CD4-positive, alpha-beta T cell treated with Interleukin-15 for 4 hours (primary cell): Measurements from ENCODE around the gene MEGF11.

ENCODE experiments used
- DNase-seq: peaks from one replicate; pipeline ENCODE4 v3.0.0-alpha.2; 2020; ENCODE audit warnings: low spot score

MEGF11 gene

DNA sequence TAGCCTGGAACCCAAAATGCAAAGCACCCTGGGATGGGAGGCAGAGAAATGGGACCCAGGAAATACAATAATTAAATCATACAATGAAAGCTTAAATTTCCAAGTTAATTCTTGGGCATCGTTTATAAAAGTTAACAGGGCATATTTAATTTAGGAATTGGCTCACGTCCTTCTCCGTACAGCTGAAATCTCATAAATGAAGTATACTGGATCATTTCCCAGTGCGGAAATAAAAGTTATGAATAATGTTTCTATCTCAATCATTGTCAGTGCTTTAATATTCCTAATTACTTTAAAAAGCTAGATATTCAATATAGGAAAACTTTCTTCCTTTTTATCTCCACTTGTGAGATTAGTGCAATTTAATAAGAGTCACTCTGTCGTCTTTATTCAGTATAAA, 164.0 kb downstream of the MEGF11 start:
- DNase-seq, result no peak

DNA sequence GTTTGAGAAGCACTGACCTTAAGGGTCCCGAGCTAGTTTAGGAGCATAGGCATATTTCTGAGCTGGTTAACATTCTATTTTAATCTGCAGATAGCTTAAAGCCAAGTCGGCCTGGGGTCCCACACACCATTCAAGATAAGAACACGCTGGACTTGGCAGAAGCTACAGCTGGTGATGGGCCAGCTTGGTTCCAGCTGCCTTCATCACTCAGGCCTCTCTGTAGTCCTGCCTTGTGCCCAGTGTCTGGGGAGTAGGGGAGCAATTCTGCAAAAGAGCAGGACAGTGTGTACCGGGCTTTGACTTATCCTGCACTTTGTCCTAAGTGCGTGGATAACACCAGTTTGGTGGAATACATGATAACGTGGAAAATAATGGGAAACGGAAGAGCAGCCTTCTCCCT, 164.5 kb downstream of the MEGF11 start:
- no peak for DNase-seq

DNA sequence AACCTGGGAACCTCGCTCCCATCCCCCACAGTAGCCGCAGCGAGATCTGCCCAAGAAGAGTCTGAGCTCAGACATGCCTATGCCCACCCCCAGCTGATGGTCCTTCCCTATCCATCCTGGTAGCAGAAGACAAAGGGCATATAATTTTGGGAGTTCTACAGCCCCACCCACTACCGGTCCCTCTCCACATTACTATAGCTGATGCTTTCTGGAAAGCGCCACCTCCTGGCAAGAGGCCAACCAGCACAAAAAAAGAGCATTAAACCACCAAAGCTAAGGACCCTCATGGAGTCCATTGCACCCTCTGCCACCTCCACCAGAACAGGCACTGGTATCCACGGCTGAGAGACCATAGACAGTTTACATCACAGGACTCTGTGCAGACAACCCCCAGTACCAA, 168.4 kb downstream of the MEGF11 start:
- DNase-seq, result no peak

DNA sequence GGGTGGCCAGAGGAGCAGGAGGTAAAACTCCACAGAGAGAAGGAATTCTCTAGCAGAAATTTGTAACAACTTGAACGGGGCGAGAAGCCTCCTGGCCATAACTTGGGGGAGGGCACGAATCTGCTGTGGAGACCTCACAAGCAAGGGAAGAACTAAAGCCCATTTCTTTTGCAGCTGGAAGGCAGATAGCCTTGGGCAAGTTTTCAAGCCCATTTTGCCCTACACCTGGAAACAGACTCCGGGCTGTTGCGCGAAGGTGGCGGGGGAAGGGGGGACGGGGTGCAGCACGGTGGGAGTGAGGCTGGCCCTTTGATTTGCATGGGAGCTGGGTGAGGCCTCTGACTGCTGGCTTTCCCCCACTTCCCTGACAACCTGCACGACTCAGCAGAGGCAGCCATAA, 168.8 kb downstream of the MEGF11 start:
- no peak for DNase-seq

DNA sequence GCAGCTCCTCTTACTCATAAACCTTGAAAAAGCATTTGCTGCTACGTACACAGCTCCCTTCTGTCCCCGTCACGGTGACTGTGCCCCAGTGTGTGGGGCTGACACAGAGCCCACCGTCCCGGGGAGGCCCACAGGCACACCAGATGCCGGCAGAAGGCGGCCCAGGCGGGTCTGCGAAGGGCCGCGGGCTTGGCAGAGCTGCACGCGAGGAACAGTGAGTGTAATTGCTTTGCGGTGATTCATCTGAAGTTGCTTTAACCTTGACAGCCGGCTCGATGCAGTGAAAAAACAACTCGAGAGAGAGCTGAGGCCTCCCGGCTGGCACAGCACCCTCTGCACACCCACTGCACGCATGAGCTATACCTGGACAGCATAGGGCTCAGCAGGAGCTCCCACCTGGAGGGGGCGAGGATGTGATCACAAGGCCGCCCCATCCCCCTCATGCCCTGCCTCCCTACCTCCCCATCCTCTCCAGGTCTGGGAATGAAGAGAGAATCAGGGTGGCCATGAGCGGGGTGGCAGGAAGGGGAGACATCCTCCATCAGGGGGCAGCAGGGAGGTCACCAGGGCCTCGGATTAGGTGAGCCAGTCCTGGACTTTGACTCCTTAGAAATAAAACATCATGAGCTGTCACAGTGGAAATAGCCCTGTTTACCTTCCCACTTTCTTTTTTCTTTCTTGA, 172.7 kb downstream of the MEGF11 start:
- DNase-seq, result no peak

DNA sequence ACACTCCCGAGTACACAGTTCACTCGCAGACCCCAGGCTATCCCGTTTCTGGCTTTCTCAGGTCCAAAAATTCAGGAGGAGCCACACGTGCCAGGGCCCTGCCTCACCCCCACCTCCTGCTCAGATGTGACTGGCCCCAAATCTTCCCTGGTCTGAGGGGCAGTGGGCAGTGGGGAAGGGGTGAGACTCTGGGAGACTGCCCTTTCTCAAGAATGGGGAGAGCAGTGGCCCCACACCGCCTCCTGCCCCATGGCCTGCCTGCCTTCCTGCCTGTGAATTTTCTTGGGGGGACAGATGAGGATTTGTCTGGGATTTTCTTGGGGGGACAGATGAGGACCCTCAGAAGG, 174.6 kb downstream of the MEGF11 start:
- no peak for DNase-seq

DNA sequence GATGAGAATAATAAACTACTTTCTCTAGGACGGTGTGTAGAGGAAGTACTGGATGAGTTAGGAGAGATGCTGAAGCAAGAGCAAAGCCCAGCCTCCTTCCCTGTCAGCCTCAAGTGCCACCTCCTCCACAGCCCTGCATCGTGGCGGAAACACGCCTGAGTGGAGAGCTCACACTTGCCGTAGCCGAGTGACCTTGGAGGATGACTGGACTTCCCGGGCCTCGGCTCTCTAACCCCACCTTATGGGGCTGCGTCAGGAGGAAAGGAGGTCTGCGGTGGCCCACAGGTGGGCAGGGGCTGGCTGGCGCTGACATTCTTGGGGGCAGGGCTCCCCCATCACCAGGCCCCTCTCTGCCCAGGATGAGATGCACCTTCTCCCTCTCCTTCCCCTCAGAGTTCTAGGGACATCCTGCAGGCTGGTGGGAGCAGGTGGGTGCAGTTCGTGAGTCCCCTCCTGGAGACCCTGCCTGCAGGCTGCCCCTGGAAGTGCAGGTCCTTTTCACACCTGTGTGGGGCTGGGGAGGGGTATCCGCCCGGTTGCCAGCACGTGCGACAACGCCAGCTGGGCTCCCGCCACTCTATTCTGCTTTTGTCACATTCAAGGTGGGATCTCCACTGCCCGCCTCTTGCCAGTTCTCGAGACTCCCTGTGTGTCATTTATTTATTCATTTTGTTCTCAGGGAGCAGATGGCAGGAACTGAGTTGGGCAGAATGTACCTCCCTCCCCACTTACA, 175.2 kb downstream of the MEGF11 start:
- no peak for DNase-seq

DNA sequence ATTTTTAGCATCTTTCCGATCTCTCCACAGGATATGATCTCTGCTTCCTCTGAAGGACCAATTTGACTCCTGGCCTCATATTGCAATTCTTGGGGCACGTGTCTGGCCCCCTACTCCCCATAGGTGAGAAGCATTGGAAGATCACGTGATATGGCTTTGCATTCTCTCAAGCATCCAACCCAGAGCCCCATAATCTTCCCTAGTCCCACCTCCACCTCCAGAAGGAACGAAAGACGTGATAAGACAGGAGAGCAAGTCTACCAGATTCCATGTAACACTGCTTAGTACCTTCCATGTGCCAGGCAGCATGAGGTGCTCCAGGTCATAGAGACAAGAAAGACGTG, 176.3 kb downstream of the MEGF11 start:
- DNase-seq, result no peak

DNA sequence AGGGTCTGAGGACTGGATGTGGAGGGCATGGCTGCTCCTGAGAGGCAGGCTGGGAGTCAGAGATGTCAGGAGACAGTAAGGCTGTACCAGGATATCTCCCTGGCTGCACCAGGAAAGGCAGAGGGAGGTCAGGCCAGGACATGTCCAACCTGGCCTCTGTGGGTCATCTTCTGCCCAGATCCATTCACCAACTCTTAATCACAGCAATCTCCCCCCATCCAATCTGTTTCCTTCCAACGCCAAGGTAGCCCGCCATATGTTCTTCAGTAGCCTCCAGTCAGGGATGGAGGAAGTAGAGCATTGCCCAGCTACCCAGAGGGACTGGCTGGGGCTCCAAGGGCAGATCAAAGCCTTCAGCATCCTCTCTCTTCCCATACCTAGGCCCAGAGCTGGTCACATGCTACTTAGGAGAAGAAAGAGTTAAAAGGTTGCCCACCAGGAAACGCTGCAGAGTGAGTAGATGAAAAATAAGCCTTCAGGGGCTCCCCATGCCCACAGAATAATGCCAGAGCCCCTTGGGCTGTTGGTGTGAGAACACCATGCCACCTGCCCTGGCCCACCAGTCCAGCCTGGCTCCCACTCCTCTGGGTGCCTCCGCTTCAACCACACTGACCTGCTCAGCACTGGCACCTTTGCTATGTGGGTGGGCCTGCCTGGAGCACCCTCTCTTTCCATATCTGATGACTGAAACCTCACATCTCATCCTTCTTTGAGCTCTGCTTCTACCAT, 176.8 kb downstream of the MEGF11 start:
- DNase-seq, result no peak

DNA sequence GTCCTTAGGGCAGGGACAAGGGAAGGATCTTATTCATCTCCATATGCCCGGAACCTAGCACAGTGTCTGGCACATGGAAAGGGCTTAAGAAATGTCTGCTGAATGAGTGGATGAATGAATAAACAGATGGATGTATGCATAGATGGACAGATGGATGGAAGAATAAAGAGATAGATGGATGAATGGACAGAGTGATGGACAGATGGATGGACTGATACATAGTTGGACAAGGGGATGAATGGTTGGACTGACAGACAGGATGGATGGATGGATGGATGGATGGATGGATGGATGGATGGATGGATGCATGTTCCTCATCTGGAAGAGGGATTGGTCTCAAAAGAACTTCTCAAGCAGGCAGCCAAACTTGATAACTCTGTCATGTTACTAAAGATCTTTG, 177.6 kb downstream of the MEGF11 start:
- no peak for DNase-seq

DNA sequence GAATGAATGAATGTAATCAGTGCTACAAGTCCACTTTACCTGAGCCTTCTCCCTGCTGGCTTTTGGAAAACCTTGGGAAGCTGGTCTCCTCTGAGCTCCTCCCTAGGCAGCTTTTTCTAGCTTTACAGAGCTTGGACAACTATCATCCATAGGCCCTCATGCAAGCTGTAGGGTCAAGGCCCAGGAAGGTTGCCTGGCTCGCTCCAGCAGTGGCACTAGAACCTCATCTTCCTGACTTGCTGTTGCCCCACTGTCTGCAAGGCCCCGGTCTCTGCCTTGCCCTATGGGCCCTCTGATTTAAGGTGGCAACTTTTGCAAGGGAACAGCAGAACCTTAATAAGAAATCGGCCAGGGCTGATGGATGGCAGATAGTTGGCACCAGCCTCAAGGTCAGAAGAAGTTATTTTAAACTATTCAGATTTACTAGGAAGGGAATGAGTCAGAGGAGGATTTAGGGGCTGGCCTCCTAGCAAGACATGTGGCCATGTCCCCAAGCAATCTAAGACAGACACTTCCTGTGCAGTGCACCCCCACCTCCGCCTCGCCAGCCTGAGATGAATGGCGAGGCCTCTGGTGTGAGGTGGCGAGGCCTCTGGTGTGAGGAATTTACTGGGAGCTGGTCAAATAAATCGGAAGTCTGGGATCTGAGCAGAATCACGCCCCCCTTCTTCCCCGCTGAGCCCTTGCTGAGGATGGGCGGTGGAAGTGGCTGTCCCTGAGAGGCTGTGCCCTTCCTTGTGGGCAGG, 180.8 kb downstream of the MEGF11 start:
- no peak for DNase-seq

DNA sequence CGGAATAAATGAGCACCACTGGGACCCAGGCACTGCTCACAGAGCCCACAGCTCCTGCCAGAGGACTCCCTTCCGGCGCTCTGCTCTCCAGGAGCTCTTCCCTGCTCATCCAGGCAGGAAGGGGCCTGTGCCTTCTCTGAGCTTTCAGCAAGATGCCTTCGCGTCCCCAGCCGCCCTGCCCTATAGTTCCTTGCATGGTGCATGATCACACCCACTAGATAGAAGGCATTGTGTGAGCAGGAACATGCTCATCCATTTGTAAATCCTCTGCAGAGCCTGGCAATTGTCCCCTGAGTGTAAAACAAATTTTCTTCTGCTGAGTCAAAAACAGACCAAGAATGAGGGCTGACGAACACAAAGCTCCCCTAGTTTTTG, 181.6 kb downstream of the MEGF11 start:
- DNase-seq, result no peak

DNA sequence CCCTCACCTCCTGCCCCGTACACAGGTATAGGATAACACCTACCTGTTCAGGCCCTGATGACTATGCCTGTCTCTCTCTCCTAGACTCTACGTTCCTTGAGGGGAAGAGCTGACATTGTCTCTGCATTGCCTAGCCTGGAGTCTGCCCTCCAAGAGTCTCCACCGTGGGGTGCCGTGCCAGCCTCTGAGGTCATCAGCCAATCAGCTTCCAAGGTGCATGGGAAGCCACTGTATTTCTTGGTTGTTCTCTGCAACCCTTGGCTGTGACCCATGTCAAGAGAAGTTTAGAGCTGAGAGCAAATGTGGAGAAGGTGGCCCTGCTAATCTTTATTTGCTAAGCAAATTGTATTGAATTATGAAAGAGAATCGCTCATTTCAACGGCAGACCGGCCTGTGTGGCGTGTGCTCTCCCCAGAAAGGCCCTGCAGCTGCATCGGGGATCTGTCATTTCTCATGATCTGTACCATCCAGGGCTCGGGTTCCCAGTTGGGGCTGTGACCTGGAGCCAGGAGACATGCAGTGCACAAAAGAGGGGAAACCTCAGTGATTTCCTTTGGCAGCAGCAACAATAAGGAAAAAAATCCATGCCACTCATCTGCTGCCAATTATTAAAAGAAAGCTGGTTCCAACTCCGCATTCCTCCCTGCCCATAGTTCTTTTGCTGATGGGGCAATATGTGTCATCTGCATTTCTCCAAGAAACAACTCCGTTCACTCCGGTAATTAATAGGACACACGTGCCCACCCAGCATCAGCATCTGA, 182.2 kb downstream of the MEGF11 start:
- no peak for DNase-seq

DNA sequence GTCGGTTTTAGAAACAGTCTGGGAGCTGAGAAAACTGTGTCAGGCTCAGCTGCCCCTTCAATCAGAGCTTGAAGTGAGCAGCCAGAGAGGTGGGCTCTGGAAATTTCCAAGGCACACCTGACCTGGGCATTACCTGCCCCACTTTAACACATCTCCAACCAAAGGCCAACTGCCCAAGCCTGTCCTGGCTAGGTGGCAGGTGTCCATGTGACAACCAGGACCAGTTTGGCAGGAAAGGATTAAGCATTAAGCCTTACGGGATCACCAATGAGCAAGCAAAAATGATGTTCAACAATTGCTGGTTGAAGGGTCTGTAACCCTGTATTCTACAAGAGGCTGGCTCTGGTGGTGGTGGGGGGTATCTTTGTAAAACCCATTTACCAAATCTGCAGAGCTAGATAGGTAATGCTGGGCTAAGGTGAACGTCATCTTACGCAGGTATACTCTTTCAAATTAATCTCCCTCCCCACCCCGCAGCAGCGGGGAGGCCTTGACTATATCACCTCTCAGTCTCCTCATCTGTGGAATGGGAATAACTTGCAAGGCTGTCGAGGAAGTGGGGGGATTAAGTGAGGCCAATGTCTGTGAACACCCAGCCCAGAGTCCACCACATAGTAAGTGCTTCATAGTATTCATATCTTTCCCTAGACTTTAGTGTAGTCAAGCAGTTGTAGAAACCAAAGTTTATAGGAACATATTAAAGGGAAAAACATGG, 183.2 kb downstream of the MEGF11 start:
- no peak for DNase-seq

DNA sequence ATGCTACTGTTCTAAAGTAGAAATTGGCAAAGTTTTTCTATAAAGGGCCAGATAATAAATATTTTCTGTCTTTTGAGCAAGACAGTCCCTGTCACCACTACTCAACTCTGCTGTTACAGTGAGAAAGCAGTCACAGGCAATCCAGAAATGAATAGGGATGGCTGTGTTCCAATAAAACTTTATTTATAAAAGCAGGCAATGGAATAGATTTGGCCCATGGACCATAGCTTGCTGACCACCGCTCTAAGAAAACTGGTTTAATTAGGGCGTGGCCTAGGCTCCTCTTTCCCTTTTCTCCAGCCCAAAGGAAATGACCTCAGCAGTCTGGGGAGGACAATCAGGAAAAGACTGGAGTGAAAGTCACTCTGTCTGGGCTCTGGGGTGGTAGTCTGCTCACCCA, 183.8 kb downstream of the MEGF11 start:
- no peak for DNase-seq

DNA sequence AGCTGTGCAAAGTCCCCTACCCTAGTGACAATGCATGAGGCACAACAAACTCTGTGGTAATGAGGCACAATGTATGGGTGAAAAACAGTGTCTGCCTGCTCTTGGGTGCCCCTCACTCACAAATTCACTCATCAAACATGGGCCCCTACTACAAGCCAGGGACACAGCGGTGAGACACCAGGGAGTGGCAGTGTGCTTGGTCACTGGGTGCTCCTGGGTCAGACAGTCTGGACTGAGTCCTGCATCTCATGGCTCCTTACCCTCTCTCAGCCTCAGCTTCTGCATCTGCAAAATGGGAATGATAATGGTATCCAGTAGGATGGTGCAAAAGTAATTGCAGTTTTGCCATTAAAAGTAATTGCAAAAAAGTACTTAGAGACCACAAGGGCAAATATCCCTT, 184.7 kb downstream of the MEGF11 start:
- DNase-seq, result no peak

DNA sequence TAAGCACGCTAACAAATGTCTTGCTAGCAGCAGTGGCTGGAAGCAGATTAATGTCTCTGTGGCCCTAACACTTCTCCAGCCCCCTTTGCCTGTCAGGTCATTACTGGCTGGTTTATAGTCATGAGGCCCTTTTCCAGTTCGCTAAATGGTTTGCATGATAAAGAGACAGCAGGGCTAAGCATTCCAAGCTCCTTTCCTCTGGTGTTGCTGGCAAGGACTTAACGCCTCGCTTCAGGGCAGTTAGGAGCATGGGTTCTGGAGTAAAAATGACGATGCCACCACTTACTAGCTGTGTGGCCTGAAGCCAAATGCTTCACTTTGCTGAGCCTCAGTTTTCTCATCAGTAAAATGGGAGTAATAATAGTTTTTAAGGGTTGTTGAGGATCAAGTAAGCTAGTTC, 185.9 kb downstream of the MEGF11 start:
- DNase-seq, result no peak

DNA sequence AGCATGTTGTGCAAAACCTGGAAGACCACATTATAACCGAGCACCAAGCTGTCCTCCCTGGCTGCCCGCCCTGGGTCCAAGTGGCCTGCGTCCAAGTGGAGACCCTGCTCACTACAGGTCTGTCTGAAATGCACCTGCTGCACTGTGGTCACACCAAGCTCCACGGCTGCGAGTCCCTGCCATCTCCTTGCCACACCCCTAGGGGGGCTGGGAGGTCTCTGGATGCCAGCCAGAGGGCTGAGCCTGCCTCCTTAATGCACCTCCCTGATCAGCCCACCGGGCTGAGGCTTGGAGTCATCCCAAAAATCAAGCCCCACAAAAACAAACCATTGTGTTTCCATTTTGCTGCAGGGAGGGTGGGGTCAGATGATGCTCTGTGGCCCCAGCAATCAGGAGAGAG, 187.1 kb downstream of the MEGF11 start:
- no peak for DNase-seq

DNA sequence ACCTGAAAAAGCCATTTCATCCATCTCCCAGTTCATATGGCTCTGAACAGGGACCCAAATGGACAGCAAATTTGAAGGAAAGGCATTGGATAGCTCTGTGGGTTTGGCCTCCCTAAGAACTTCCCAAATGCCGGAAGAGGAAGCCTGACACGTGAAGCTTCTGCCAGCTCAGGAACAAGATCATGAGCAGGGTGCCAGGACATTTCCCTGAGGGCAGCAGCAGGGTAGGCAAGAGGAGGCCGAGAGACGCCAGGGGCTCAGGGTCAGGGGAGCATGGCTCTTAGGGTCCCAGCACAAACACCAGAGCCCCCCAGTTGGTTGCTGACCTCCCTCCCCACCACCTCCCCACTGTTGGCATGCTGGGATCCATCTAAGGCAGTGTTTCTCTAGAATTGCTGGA, 187.5 kb downstream of the MEGF11 start:
- no peak for DNase-seq

DNA sequence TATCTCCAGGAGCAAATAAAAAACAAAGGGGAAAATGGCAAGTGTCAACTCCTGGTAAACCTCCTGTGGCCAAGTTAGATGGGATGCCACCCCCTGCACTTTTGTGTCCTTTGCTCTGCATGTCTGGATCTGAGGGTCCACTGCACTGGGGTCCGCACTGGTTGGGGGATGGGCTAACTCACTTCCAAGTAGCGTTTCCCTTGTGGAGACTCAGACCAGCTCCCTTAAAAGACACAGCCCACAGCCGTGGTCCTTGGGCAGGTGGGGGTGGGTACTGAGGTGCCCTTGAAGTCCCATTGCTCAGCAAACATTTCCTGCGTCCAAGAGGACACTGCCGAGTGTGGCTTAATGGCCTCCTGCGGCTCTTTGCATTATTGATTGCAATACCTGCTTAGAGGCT, 188.2 kb downstream of the MEGF11 start:
- no peak for DNase-seq

DNA sequence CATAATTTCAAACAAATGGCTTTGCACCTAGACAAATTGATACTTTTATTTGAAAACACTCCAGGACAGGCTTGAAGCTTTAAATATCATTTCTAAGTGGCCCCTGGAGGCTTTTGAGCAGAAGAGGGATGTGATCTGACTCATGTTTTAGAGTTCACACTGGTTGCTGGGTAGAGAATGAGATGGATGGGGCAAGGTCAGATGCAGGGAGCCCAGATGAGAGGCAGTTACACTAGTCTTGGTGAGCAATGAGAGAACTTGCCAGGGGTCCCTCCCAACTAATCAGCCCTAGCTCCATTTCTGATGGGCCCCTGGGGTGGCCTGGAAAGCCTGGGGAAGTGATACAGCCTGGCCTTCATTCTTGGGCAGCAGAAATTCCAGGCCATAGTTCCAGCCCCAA, 190.4 kb downstream of the MEGF11 start:
- DNase-seq, result no peak

DNA sequence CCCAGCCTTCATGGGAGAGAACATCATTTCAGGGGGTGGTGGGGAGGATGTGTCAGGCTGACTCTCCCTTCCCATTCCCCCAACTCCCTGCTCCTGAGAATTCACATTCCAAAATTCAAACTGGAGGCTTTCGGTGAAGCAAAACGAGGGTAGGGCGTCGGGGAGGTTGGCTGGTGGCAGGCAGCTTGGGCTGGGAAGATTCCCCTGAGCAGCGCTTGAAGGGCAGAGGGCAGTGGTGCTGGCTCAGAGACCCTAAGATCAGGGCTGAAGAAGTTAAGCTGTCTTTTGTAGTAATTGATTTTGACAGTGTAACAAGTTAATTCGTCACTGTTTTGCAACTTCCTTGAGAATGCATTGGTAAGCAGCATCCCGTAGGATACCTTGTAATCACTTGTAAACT, 196.5 kb downstream of the MEGF11 start:
- no peak for DNase-seq
